B cell (primary cell): Measurements from ENCODE around the gene ASPSCR1.

Experiments
- CTCF ChIP-seq: fragments of 200-600 bp; IDR thresholded peaks from one replicate; pipeline ENCODE4 v1.8.0; 2022; ENCODE audit warnings: antibody characterized with exemption, mild to moderate bottlenecking
- EZH2 ChIP-seq: IDR thresholded peaks from 2 replicates; pipeline ENCODE4 v1.6.1; 2012; ENCODE audit warnings: borderline replicate concordance, low read depth, mild to moderate bottlenecking, moderate library complexity, low read length; ENCODE audit not compliant: insufficient read depth, poor library complexity, severe bottlenecking

GRCh38 chr17:81928544-81929252 lies 48.7 kb upstream of the ASPSCR1 start:
- TF ChIP-seq CTCF (no peak), EZH2 (no peak)
